MCF 10A (cell line): ENCODE data around the gene HNRNPM. TPM values are rescaled to one million over a fixed set of nuclear protein-coding genes. Genes with fewer than 3 reads are reported as not detected.
A peak's percentile ranks its signal among the peaks of the same experiment; 100 is the strongest.
"Not testable (repeated sequence)": the region's sequence is repeated elsewhere in the genome, so short reads cannot be mapped to it uniquely, and the experiment has no call there.

ENCODE experiments used
- BruUV-seq: library from RNA; stranded (reverse); fragments of 400-500 nt; replicated peaks from 2 replicates; lab custom pipeline; 2021; lab: Mats Ljungman, UMichigan
- CTCF ChIA-PET: fragments of 300-600 bp; sonication (Branson Sonifier 250); formaldehyde crosslinking; extraction: SDS; loops from one replicate; lab custom pipeline; 2021; ENCODE audit warnings: antibody characterized with exemption, inconsistent platforms; lab: Yijun Ruan, JAX
- POLR2A ChIA-PET: fragments of 300-600, 350-650 bp; sonication (Branson Sonifier 250); formaldehyde crosslinking; extraction: SDS; loops from one replicate; lab custom pipeline; 2020; ENCODE audit warnings: antibody characterized with exemption, inconsistent platforms; lab: Yijun Ruan, JAX
- DNase-seq: peaks from one replicate; pipeline ENCODE4 v3.0.0-alpha.2; 2018; ENCODE audit not compliant: unreplicated experiment
- H3K27ac Mint-ChIP-seq: one replicate; pipeline ENCODE4 v1.8.0; 2022; ENCODE audit warnings: mild to moderate bottlenecking, low read depth, mixed read lengths; ENCODE audit not compliant: unreplicated experiment
- H3K27me3 Mint-ChIP-seq: one replicate; pipeline ENCODE4 v1.8.0; 2022; ENCODE audit warnings: mixed read lengths; ENCODE audit not compliant: insufficient read depth, unreplicated experiment
- H3K36me3 Mint-ChIP-seq: one replicate; pipeline ENCODE4 v1.8.0; 2022; ENCODE audit warnings: mild to moderate bottlenecking, moderate library complexity, mixed read lengths; ENCODE audit not compliant: insufficient read depth, unreplicated experiment
- H3K4me1 Mint-ChIP-seq: one replicate; pipeline ENCODE4 v1.8.0; 2022; ENCODE audit warnings: mixed read lengths; ENCODE audit not compliant: insufficient read depth, unreplicated experiment
- H3K4me3 Mint-ChIP-seq: one replicate; pipeline ENCODE4 v1.8.0; 2022; ENCODE audit warnings: mild to moderate bottlenecking, moderate library complexity, mixed read lengths; ENCODE audit not compliant: unreplicated experiment
- H3K9me3 Mint-ChIP-seq: one replicate; pipeline ENCODE4 v1.8.0; 2022; ENCODE audit warnings: mixed read lengths; ENCODE audit not compliant: unreplicated experiment
- intact Hi-C: fragments of 100-400 bp; cut with micrococcal nuclease; formaldehyde crosslinking; loops from 2 replicates; pipeline ENCODE4 v1.14.1; 2022
- total RNA-seq: library from RNA; stranded (reverse); gene quantifications from 2 replicates; pipeline ENCODE4 v1.2.3, GENCODE V29; 2022
- TF ChIP-seq, protein P1 (sequence below): fragments of 200-600 bp; IDR thresholded peaks from one replicate; pipeline ENCODE4 v1.8.0; 2022; ENCODE audit warnings: antibody characterized with exemption, mild to moderate bottlenecking; ENCODE audit not compliant: unreplicated experiment

HNRNPM gene
- total RNA-seq, 1 experiment from 2014 or later = 161 TPM

DNA sequence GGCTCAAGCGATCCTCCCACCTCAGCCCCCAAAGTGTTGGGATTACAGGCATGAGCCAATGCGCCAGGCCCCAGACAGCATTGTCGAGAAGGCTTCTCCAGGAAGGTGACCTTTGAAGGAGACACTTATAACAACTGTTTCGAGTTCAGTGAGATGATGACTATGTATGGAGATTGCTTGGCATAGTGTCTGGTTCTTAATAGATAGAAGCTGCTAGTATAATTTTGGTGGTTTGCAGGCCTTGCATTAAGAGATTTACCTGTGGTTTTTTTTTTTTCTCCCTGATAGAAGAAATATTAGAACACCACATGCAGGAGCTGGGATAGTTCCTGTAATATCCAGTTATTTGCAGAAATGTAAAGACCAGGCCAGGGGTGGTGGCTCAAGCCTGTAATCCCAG, 28.0 kb upstream of the HNRNPM start:
- TF ChIP-seq, protein P1, sequence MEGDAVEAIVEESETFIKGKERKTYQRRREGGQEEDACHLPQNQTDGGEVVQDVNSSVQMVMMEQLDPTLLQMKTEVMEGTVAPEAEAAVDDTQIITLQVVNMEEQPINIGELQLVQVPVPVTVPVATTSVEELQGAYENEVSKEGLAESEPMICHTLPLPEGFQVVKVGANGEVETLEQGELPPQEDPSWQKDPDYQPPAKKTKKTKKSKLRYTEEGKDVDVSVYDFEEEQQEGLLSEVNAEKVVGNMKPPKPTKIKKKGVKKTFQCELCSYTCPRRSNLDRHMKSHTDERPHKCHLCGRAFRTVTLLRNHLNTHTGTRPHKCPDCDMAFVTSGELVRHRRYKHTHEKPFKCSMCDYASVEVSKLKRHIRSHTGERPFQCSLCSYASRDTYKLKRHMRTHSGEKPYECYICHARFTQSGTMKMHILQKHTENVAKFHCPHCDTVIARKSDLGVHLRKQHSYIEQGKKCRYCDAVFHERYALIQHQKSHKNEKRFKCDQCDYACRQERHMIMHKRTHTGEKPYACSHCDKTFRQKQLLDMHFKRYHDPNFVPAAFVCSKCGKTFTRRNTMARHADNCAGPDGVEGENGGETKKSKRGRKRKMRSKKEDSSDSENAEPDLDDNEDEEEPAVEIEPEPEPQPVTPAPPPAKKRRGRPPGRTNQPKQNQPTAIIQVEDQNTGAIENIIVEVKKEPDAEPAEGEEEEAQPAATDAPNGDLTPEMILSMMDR = no peak
- intact Hi-C loops = no loop called here
- BruUV-seq = no TSS peak
- DNase-seq = no peak
- Mint-ChIP-seq H3K27me3 (no peaks in the 10 kb centered on the region), H3K4me1 (no peaks in the 10 kb centered on the region), H3K36me3 (no peaks in the 10 kb centered on the region), H3K9me3 (no peaks in the 10 kb centered on the region), H3K4me3 (no peak overlapping the region), H3K27ac (no peak overlapping the region)
- ChIA-PET CTCF (no interaction called here), POLR2A (no interaction called here)

DNA sequence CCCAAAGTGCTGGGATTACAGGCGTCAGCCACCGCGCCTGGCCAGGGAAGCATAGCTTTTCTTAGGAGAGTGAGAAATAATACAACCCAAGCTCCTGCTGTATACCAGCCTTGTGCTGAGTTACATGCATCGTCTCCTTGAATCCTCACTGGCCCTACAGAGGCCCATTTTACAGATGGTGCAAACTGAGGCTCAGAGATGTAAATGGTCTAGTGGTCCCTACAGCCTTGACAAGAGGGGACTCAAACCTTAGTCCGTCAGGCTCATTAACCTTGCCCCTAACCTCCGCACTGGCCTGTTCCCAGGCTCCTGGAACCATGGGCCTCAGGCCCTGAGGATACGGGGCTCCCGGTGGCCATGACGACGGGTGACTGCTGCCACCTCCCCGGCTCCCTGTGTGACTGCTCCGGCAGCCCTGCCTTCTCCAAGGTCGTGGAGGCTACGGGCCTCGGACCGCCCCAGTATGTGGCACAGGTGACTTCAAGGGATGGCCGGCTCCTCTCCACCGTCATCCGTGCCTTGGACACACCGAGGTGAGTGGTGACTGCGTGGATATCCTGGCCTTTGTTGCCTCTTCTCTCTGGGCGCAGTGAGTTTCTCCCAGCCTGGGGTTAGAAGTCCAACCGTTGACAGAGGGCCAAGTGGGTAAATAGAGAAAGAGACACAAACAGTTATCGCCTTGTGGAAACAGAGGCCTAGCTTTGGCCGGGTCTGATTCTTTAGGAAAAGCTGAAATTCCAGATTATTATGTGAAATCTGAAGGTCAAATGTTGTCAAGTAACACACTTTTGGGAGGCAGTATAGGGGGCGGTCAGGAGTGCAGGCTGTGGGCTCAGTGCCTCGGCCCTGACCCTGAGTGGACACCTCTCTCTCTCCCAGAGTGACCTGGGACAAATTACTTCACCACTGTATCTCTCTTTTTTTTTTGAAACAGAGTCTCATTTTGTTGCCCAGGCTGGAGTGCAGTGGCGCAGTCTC, 23.0 kb upstream of the HNRNPM start:
- CTCF ChIA-PET = interaction anchor here (0.6 to 2.5 kb wide), 4 partner anchors 8 to 67 kb away, joined by 3 to 15 read pairs (median 4); partner anchors contain the start of gene MARCHF2
- H3K36me3 Mint-ChIP-seq = no peaks in the 10 kb centered on the region
- H3K27ac Mint-ChIP-seq = no peak overlapping the region
- POLR2A ChIA-PET = interaction anchor here (0.6 to 3.3 kb wide), 2 partner anchors 24 kb away, joined by 6 to 42 read pairs; partner anchors contain the start of gene HNRNPM
- no peaks in the 10 kb centered on the region for H3K4me1 Mint-ChIP-seq
- H3K4me3 Mint-ChIP-seq = no peak overlapping the region
- no TSS peak for BruUV-seq
- DNase-seq = no peak
- TF ChIP-seq, protein P1 = no peak
- no peaks in the 10 kb centered on the region for H3K27me3 Mint-ChIP-seq
- intact Hi-C loops = no loop called here
- no peaks in the 10 kb centered on the region for H3K9me3 Mint-ChIP-seq

DNA sequence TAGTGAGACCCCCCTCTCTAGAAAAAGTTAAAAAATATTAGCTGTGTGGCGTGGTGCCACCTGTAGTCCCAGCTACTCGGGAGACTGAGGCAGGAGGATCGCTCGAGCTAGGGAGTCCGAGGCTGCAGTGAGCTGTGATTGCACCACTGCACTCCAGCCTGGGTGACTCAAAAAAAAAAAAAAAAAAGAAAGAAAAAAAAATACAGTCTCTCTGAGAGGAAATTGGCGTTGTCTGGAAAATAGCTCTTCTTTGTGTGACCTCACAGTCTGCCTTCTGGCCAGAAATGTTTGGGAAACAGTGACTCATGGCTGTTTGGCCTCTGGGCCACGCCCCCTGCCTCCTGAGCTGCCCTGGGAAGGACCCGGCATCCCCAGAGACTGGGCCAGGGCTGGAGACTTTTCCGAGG, 21.0 kb upstream of the HNRNPM start:
- BruUV-seq = no TSS peak
- TF ChIP-seq, protein P1 = no peak
- no peaks in the 10 kb centered on the region for H3K36me3 Mint-ChIP-seq
- peak overlapping the region; percentile 57 for H3K27ac Mint-ChIP-seq
- peak; percentile 99 for DNase-seq
- H3K9me3 Mint-ChIP-seq = no peaks in the 10 kb centered on the region
- CTCF ChIA-PET = interaction anchor here (0.5 to 2.8 kb wide), 7 partner anchors 10 to 1664 kb away, joined by 3 to 15 read pairs (median 4); partner anchors contain the start of gene MARCHF2
- no peak overlapping the region for H3K4me3 Mint-ChIP-seq
- H3K4me1 Mint-ChIP-seq = no peaks in the 10 kb centered on the region
- no peaks in the 10 kb centered on the region for H3K27me3 Mint-ChIP-seq
- intact Hi-C loops = loop anchor here (1.0 kb wide), 1 partner anchor 20 kb away; the partner anchor contains the start of gene HNRNPM
- POLR2A ChIA-PET = interaction anchor here (0.6 to 3.3 kb wide), 8 partner anchors 9 to 1695 kb away, joined by 3 to 42 read pairs (median 4); partner anchors contain the start of genes HNRNPM, MARCHF2, NDUFA7 and RAB11B

DNA sequence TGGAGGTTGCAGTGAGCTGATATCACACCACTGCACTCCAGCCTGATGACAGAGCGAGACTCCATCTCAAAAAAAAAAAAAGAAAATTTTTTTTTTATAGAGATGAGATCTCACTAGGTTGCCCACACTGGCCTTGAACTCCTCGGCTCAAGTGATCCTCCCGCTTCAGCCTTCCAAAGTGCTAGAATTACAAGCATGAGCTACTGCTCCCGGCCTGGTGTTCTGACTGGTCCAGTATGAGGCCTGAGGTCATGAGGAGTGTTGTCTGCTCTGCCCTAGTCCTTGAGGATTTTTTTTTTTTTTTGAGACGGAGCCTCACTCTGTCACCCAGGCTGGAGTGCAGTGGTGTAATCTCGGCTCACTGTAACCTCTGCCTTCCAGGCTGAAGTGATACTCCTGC, 19.4 kb upstream of the HNRNPM start:
- H3K4me1 Mint-ChIP-seq, intact Hi-C loops, H3K36me3 Mint-ChIP-seq, DNase-seq, H3K9me3 Mint-ChIP-seq, BruUV-seq, H3K4me3 Mint-ChIP-seq, H3K27ac Mint-ChIP-seq, H3K27me3 Mint-ChIP-seq: not testable (repeated sequence)
- POLR2A ChIA-PET = interaction anchor here (0.6 to 3.3 kb wide), 4 partner anchors 20 to 200 kb away, joined by 3 to 42 read pairs (median 3); partner anchors contain the start of gene HNRNPM
- CTCF ChIA-PET = interaction anchor here (0.6 to 2.8 kb wide), 4 partner anchors 8 to 88 kb away, joined by 3 to 10 read pairs (median 4); partner anchors contain the start of gene ZNF414
